HG03432 (cell line): ENCODE data around the gene ABCA13.

Source experiments
- ATAC-seq: cut with Tn5 transposase; IDR thresholded peaks from one replicate; pipeline ENCODE4 v1.9.1; 2021; ENCODE audit warnings: mild to moderate bottlenecking, moderate library complexity; ENCODE audit not compliant: unreplicated experiment

Gene ABCA13

DNA sequence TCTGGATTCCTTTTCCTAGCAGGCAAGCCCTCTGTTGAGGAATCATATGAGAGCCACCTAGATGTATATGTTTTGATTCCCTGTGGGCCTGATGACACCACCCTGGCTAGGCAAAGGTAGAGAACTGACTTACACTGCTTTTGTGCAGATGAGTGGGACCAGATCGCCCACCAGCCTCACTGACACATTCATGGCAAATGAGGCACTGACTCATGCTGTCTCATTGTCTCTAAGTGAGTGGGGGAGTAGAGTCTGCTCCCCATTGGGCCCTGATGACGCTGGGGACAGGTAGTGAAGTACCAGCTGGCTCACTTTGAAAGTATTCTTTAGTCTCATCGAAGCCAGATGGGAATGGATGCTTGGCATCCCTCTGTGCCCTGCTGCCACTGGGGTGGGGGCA is 326.3 kb downstream of the ABCA13 start:
- no peak for ATAC-seq

DNA sequence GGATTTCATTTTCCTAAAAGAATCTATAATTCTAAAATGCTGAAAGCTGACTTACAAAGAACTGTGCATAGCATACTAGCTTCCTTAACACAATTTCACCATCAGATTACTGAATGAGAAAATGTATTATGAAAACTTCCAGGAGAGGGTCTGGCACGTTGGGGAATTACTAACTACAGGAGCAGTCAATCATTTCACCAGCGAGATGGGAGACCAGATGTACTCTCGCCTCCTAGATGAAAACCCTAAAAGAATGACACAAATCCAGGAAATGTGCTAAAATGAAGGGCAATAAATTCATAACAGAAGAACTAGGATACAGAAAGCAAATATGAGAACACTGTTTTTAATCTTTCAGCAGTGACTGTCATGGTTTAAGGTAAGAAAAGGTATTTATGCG is 330.8 kb downstream of the ABCA13 start:
- ATAC-seq = no peak

DNA sequence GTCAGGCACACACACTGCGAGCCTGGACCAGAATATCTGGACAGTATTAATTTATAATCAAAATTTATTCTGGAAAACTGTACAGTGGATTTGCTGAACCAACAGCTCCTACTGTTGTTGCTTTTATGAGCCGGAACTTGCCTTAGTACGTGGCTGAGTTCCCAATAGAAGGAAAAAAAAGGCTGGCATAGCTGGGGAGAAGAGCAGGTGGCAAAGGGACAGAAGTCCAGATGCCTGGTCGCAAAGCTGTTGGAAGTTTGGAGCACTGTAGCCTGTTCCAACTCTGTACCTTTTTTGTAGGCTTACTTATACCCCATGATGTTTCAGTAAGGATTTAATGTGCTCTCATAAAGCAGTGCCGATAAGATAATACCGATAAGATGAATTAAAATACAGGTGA is 333.8 kb downstream of the ABCA13 start:
- no peak for ATAC-seq

DNA sequence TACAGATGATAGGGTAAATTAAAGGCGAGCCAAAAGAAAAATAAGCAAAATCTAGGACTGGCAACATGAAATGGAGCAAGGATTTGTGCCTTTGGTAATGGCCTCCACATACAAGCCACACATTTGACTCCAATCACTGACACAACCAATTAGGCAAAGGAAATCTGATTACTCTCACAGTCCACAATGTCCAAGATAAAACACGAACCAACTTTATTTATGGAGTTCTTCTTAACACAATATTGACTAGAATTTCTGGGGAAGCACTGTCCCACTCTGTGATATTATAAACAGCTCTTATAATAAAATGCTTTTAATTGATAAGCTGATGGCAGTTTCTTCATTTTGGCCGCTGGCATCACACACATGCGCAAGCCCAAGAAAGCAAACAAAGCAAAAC is 334.2 kb downstream of the ABCA13 start:
- no peak for ATAC-seq

DNA sequence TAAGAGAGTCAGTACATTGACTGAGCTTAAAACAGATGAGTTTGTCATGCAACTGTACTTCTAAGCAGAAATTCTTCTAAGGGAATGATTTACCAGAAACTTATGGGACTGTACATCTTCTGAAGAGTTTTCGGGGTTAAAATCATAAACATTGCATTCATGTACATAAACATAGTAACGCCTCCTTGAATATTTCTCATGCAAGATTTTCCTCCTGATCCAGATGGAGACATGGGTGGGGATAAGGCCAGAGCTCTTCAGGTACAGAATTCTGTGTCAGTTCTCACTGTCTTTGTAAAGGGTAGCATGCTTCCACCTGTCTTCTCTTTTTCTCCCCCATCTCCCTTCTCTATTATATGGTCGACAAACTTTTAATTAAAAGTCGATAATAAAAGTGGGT is 335.3 kb downstream of the ABCA13 start:
- no peak for ATAC-seq

DNA sequence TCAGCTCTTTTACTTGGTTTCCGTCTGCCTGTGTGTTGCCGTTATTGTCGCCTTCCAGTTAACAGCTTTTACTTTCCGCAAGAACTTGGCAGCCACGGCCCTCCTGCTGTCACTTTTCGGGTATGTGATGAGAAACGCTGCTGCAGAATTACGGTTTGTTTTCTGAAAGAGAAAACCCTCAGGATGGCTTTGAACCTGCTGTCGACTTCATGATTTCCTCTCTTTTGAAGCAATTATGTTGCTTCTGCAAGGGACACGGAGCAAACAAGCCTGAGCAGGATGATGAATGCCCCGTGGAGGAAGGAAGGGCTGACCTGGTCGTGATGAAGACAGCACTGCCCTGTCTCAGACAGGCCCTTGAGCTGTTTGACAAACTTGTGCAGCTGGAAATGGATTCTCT is 339.8 kb downstream of the ABCA13 start:
- ATAC-seq = no peak

DNA sequence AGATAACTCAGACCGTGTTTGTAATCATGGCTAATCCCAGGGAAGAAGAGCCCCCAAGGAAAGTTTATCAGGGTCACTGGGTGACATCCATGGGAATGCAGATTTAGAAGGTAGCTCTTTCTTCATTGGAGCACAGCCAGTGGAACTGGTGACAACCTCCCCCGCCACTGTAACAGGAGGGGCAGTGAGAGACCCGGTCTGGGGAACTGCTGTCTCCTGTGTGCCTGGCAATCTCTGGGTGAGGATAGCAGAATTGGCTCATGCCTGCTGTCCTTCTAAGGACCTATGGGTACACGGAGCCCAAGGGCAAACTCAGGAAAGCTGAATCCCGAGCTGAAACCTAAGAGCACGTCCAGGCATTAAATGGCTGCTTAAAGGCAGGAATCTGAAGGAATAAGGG is 341.6 kb downstream of the ABCA13 start:
- ATAC-seq = no peak

DNA sequence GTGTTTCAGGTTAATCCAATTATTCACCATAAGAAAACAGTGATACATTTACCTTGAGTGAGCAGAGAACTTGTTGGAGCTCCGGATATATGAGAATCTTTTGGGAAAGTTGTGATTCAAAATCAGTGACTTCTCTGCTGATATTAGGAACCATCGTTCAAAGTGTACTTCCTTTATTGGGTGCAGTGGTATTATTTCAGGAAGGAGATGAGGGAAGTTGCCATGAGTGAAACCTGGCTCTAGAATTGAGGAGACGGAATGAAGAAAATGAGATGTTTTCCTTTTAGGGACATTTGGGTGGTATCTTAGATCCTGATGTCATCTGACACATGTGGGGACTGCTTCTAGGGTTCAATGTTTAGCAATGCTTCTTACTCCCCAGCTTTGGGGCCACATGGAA is 343.9 kb downstream of the ABCA13 start:
- no peak for ATAC-seq

DNA sequence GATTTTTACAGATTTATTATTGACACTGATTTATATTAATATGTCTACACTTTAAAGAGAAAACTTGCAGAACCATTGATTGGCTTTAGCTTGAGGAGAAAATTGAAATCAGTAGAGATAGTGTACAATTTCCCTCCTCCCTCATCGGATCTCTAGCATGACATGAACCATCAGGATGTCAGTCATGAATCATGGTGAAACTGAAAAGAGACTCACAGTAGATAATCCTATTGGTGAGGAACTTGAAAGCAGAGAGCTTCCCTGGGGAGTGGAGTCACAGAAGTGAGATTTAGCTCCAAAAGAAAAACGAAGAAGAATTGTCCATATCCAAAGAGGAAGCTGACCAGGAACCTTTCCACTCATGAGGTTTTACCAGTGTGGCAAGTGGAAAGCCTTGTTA is 346.8 kb downstream of the ABCA13 start:
- ATAC-seq = peak; percentile 72

DNA sequence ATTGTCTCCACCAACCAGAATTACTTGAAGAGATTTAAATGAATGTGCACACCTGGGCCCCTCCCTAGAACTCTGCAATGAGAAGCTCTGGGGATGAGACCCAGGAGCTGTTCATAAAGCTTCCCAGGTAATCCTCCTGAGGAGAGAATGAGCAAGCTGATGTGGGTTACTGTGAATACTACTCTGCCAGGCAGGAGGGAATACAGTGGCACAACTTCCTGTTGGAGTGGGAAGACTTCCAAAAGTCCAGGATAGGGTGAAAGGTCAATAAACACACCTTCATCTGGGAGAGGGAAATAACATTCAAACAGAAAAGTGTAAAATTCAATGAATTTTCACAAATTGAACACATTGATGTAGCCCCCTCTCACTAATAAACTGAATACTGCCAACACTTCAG is 351.4 kb downstream of the ABCA13 start:
- ATAC-seq = no peak

DNA sequence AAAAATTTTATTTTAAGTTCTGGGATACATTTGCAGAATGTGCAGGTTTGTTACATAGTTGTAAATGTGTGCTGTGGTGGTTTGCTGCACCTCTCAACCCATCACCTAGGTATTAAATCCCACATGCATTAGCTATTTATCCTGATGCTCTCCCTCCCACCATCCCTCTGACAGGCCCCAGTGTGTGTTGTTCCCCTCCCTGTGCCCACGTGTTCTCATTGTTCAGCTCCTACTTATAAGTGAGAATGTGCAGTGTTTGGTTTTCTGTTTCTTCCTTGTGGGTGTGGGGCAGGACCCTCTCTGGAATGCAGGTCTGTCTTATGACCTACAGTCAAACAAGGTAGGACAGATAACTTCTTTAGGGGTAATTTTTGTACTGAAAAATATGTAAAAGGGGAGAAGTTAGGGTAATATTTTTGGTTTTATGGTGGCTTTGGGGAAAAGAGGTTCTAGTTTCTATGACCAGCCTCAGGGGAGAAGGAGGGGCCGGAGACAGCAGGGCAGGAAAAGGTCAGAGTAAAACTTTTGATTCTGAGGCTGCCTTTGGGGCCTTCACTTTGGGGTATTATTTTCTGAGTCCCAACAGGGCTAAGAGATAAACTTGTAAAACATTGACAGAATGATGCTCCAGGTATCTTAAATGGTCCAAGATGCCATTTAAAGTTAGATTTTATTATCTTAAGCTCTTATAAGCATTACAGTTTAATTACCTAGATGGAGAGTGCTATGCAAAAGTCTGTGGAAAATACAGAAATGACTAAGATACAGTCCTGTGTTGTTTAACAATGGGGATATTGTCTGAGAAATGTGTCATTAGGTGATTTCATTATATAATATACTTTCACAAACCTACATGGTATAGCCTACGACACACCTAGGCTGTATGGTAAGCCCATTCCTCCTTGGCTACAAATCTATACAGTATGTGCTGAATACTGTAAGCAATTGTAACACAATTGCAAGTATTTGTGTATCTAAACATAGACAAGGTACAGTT is 354.8 kb downstream of the ABCA13 start:
- peak; percentile 52 for ATAC-seq

DNA sequence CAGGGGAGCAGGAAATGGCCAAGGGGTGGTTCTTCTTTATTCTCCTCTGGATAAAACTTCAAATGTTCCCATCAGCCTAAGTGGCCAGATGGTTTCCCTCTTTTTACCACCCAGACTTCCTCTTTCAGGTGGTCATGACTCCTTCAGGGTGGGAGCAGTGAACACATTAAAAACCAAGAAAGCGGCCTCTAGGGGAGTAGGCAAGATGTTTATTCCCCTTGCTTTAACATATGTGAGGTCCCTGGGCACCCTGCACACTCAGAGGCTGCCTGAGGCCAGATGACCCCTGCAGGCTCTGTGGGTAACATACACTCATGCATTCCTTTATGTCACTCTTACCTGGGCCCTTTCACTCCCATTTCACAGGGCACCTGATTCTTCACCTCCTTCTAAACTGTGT is 357.4 kb downstream of the ABCA13 start:
- ATAC-seq = no peak

DNA sequence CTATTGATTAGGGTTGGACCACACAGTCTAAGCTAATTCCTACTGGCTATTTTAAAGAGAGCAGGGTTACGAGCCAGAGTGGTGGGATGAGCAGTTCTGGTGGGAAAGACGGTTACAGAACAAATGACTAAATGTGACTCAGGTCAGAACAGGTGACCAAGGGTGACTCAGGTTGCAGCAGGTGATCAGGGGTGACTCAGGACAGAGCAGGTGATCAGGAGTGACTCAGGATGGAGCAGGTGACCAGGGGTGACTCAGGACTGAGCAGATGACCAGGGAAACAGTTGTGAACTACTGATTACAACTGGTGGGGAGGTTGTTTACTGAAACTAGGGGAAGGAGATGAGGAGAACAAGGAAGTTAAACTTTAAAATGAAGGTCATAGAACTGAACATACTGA is 366.3 kb downstream of the ABCA13 start:
- no peak for ATAC-seq

DNA sequence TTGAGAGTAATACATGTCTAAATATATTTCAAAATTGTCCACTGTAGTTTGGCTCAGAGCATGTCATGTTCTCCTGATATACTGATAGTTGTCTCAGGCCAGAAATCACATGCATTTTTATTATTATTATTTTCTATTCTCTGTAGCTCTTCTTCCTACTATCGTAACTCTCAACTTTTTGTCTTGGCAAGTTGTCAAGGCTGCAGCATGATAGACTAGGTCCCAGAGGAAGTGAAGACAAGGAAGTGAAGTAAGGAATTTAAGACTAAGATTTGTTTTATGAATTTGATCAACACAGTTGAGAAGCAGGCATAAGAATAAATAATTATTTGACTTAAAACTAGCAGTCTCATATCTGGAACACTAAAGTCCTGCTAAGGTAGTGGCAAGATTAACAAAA is 369.5 kb downstream of the ABCA13 start:
- ATAC-seq = no peak

DNA sequence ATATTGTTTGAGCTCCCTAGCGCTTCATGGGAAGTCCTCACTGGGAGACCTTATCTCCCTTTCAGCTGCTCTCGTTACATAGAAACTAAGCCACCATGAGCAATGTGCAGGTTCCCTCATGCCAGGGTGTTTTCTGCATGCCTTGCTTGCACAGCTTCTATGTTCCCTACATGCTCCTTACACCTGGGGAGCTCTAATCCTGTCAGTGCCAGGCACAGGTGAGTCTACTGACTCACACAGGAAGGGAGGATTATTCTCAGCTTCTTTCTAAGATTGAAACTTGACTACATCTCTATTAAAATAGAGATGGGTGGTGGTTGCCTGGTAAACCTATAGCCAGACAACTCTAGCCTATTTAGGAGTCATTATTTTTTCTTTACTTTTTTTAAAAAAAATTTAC is 377.4 kb downstream of the ABCA13 start:
- no peak for ATAC-seq

DNA sequence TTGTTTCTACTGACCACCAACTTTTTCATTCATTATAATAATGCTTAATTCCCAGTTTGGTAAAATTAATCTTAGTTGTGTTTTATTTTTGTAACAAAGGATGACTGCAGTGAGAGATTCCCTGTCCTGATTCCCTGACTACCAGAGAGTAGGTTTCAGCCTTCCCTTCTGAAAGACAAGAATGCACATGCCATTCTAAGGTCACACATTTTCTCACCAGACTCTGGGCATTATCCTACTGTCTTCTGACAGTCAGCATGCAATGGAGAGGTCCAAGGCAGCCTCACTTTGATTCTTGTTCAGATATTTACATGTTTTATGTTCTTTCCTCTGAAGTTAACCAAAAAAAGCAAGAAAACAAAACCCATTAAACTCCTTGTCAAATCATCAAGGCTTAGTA is 380.4 kb downstream of the ABCA13 start:
- no peak for ATAC-seq

DNA sequence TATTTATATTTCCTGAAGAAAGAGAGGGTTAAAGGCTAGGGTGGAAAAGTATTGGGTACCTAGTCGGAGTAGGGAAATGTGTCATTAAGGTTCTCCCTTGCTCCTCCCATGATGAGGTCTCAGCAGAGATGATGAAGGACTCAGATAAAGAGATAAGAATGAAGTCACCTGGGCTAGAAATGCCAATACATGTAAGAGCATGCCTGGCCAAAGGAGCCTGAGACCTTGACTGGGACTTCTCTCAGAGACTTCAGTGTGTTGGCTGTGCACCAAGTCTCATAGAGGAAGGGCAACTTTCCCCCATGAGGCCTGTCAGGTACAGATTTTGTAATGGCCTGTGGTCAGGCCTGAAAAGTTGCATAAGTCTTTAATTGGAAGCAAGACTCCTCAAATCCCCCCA is 392.1 kb downstream of the ABCA13 start:
- no peak for ATAC-seq

DNA sequence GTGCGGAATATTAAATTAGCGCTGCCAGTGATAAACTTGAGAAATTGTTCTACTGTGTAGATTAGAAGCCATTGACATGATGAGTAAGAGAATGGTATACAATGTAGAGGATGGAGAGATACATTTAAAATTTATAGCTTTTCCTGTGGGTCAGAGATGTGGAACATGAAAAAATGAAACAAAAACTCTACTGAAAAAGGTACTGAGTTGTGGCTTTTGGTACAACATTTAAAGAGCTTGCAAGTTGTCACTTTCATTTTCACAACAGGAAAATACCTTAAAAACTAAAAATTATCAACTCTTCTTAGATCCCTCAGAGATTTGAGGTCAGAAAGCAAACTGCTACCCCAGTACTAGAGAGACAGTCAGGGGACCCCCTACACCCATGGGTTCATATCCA is 404.3 kb downstream of the ABCA13 start:
- ATAC-seq = peak; percentile 60

DNA sequence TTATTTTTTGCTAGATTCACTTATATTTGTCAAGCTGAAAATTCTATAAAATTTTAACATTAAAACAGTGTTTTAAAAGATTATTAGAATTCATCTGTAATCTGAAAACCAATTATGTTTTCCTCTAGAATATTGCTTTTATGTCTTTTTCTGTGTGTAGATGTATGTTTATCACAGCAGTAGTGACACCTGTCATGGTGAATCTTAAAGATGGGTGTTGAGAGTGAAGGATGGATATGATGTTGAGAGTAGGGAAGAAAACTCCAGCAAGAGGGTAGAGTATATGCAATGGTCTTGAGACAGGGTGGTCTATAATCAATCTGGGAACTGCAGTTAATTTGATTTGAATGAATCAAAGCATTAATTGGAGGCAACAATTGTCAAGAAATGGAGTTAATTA is 416.2 kb downstream of the ABCA13 start:
- ATAC-seq = no peak

DNA sequence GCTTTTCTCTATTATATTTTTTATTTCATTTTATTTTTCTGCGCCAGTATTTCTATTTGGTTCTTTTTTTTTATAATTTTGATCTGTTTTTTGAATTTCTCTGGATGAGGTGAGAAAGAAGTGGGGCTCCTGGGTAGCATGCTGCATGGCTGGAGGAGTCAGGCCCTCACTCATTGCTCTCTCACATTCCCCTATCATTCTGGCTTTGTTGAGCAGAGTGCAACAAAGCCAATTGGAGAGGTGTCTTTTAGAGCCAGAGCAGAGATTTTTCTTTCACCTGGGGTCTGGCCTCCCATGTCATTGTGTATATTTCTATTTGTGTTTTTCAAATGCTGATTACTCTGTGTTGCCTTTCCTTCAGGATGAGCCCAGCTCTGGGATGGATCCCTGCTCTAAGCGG is 423.1 kb downstream of the ABCA13 start:
- no peak for ATAC-seq

DNA sequence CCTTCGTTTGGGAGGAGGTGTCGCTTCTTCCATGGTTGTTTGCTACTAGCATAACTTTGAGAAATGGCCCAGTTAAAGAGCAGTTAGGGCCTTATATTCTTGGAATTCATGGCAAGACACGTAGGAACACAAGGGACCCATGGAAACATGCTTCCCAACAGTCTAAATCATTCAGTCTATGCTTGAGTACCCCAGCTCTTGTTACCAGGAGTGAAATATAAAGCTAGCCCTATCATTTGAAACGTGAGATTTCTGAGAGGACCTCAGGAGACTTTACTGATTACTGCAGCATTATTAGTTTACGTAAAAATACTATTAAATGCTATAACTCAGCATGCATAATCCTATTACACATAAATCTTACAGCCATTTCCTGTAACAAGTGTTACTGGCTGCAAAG is 424.5 kb downstream of the ABCA13 start:
- no peak for ATAC-seq

DNA sequence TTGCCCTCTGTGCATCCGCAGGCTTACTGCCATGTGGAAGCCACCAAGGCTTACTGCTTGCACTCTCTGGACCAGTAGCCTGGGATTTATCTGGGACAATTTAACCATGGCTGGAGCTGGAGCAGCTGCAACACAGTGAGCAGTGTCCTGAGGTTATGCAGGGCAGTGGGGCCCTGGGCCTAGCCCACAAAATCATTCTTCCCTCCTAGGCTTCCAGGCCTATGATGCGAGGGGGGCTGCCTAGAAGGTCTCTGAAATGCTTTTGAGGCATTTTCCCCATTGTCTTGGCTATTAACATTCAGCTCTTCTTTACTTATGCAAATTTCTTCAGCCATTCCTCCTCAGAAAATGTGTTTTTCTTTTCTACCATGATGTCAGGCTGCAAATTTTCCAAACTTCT is 439.4 kb downstream of the ABCA13 start:
- ATAC-seq = no peak

DNA sequence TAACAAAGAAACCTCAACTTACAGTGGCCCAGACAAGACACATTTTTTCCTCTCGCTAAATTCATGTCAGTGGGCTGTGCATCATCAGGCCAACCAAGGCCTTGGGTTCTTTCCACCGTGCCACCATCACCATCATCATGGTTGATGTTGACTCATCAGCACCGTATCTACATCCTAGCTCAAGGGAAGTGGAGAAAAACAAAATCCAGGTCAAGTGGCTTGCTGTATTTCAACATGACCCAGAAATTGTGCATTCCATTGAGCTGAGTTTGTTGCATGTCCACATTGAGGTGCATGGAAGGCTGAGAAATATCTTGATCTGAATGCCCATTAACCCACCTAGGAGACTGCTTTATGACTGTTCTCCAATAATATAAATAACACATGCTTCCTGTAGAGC is 440.7 kb downstream of the ABCA13 start:
- no peak for ATAC-seq
